GM10266 (cell line): Measurements from ENCODE around the gene PBRM1.
A peak's percentile ranks its signal among the peaks of the same experiment; 100 is the strongest.

Source experiments
- DNase-seq: peaks from one replicate; pipeline ENCODE4 v3.0.0; 2012; ENCODE audit errors: extremely low spot score
- CTCF ChIP-seq: IDR thresholded peaks from 2 replicates; pipeline ENCODE4 v1.5.1; 2012; ENCODE audit warnings: mild to moderate bottlenecking, low read depth; ENCODE audit not compliant: control insufficient read depth, insufficient read depth; ENCODE audit errors: missing control alignments

PBRM1 gene

DNA sequence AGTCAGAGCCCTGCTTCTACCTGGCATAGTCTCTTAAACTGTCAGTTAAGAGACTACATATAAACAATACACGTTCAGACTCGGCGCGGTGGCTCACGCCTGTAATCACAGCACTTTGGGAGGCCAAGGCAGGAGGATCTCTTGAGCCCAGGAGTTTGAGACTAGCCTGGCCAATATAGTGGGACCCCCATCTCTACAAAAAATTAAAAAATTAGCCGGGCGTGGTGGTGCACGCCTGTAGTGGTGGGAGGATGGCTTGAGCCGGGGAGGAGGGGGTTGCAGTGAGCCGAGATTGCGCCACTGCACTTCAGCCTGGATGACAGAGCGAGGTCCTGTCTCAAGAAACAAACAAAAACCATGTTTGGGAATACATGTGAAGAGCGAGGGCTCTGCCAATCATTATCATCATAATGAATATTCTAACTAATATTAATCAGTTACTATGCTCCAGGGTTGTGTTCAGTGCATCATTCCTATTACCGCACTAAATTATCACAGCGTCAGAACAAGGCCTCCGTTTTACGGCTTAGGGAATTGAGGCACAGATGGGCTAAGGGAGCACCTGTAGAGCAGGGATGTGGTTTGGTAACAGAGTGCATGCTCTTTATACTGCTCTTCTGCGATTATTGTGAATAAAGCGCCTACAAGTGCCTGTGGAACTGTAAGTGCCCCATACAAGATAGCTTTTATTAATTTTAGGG, 150.2 kb downstream of the PBRM1 start:
- DNase-seq, result no peak
- TF ChIP-seq CTCF, result no peak

- peak; percentile 20 for DNase-seq
Observed at GRCh38 chr3:52534281-52535183, 151.2 kb downstream of the PBRM1 start.

DNA sequence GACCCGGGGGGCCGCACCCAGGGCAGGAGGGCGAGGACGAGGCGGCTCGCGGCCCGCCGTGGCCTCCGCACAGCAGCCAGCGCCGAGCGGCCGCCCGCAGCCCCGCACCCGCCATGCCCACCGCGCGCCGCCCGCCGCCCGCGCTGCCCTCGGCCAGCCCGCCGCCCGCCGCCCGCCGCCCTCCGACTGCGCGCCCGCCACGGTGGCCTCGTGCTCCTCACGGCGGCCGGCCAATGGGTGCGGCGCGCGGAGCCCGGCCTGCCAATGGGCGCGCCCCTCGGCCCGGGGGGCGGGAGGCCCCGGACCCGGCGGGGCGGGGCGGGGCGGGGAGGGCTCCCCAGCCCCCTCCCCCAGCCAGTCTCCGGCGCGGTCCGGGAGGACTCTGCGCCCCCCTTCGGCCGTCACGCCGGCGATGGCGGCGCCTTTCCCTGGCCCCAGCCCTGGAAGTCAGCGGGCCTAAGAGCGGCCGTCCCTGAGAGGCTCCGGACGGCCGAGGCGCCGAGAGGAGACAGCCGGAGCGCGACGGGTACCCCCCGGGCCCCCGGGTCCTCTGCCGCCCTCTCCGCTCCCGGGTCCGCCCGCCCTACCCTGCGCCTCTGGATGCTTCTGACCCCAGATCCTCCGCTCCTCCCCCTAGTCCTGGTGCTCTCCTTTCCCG, 152.0 kb downstream of the PBRM1 start, which contains the start of gene NT5DC2:
TSS of gene NT5DC2 (minus strand) at position 235 of the 658 bp plus-strand sequence. CDS start at position 115, 120 bp downstream.
- TF ChIP-seq CTCF, result peak; percentile 50
- peak; percentile 99 for DNase-seq

More at GRCh38 chr3:52534281-52535183, 151.2 kb downstream of the PBRM1 start:
- TF ChIP-seq CTCF, result no peak

DNA sequence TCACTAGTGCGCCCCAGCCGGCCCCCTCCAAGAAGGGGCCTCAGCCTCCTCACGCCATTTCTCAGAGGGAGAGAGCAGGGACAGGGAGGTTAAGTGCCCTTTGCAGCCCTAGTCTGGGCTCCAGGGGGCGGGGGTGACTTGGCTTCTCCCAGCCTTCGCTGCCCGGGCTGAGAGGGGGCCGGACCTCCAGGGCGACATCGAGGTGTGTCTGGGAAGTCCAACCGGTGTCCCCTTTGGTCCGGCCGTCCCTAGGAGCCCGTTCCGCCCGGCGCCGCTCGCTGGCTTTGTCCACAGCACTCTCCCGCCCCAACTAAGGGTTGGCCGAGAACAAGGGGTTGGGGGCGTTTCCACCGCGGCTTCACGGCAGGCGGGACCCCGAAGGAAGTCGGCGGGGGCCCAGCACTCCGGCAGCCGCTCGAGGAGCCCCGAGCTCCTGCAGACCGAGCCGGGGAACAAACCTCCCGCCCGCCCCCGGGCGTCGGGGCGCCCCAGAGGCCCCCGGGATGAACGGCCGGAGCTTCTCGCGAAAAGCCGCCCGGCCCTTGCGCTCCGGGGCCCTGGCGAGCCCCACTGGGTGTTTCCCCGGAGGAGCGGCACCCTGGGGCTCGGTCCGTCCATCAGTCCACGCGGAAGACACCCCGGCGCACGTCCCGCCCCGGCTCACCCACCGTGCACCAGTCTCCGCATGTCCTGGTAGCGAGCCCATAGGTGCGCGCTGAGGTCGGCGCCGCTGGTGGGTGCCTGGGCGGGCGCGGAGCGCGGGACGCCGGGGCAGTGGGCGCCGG, 152.7 kb downstream of the PBRM1 start:
- peak; percentile 73 for DNase-seq
- TF ChIP-seq CTCF, result no peak

- no peak for TF ChIP-seq CTCF
- DNase-seq, result peak; percentile 56
Observed at GRCh38 chr3:52532517-52532837, 153.2 kb downstream of the PBRM1 start.

GRCh38 chr3:52531860-52532516, 153.7 kb downstream of the PBRM1 start:
- peak; percentile 12 for DNase-seq
- TF ChIP-seq CTCF, result no peak
